Measurements from ENCODE around the gene CHMP4A.
"Not testable (repeated sequence)": the region's sequence is repeated elsewhere in the genome, so short reads cannot be mapped to it uniquely, and the experiment has no call there.

The CHMP4A gene

GRCh38 chr14:24232121-24232644 lies 18.9 kb upstream of the CHMP4A start, which contains the start of gene NEDD8:
TSS of gene NEDD8 (minus strand) at chr14:24232367. CDS start at chr14:24232267, 100 bp downstream.
- peak; percentile 87 to 98 (median 95) for DNase-seq
- intact Hi-C loops (cut with DNase I) = loop anchor here (2.0 kb wide), 1 partner anchor 15 kb away; the partner anchor contains the start of gene MDP1

GRCh38 chr14:24231263-24232120 lies 18.2 kb upstream of the CHMP4A start:
- intact Hi-C loops (cut with DNase I) = loop anchor here (2.0 kb wide), 1 partner anchor 15 kb away; the partner anchor contains the start of gene MDP1
- DNase-seq = peak in 8 of 42 donors; percentile 7 to 81 (median 23)

GRCh38 chr14:24228902-24229301 lies 15.6 kb upstream of the CHMP4A start:
- intact Hi-C loops (cut with DNase I) = no loop called here
- DNase-seq = no peak

- no peak for DNase-seq
- intact Hi-C loops (cut with DNase I) = no loop called here
Measured at GRCh38 chr14:24226473-24226872, 13.2 kb upstream of the CHMP4A start.

GRCh38 chr14:24224618-24225071 lies 11.4 kb upstream of the CHMP4A start:
- DNase-seq = no peak
- intact Hi-C loops (cut with DNase I) = no loop called here

GRCh38 chr14:24222987-24223386 lies 9.7 kb upstream of the CHMP4A start:
- intact Hi-C loops (cut with DNase I) = not testable (repeated sequence)

GRCh38 chr14:24219521-24219920 lies 6.2 kb upstream of the CHMP4A start:
- DNase-seq = no peak
- intact Hi-C loops (cut with DNase I) = no loop called here

More at GRCh38 chr14:24222987-24223386, 9.7 kb upstream of the CHMP4A start:
- DNase-seq = peak in 1 of 42 donors; percentile 13

GRCh38 chr14:24219080-24219479 lies 5.8 kb upstream of the CHMP4A start:
- intact Hi-C loops (cut with DNase I) = no loop called here
- no peak for DNase-seq

- DNase-seq = not testable (repeated sequence)
- intact Hi-C loops (cut with DNase I) = loop anchor here (2.0 kb wide), 1 partner anchor 16 kb away; the partner anchor contains the start of genes GMPR2 and NEDD8
Measured at GRCh38 chr14:24216876-24217275, 3.6 kb upstream of the CHMP4A start.

- DNase-seq = no peak
- intact Hi-C loops (cut with DNase I) = loop anchor here (2.0 kb wide), 1 partner anchor 16 kb away; the partner anchor contains the start of genes GMPR2 and NEDD8
Measured at GRCh38 chr14:24216345-24216699, 3.0 kb upstream of the CHMP4A start.

GRCh38 chr14:24215495-24216344 lies 2.4 kb upstream of the CHMP4A start, which contains the start of gene MDP1:
TSS of gene MDP1 (minus strand) at chr14:24216066. CDS start at chr14:24215955, 111 bp downstream.
- DNase-seq = peak; percentile 76 to 96 (median 88)
- intact Hi-C loops (cut with DNase I) = loop anchor here (2.0 kb wide), 1 partner anchor 17 kb away; the partner anchor contains the start of genes GMPR2 and NEDD8

- DNase-seq = peak in 1 of 42 donors; percentile 19
- intact Hi-C loops (cut with DNase I) = no loop called here
Measured at GRCh38 chr14:24213866-24214662, 776 bp upstream of the CHMP4A start.

- intact Hi-C loops (cut with DNase I) = no loop called here
- no peak for DNase-seq
Measured at GRCh38 chr14:24211311-24211710, 2.0 kb downstream of the CHMP4A start.

- intact Hi-C loops (cut with DNase I) = no loop called here
Measured at GRCh38 chr14:24207625-24208024, 5.7 kb downstream of the CHMP4A start.

GRCh38 chr14:24207104-24207551 lies 6.2 kb downstream of the CHMP4A start:
- DNase-seq = peak in 2 of 42 donors; percentile 1 to 3
- intact Hi-C loops (cut with DNase I) = no loop called here

More at GRCh38 chr14:24207625-24208024, 5.7 kb downstream of the CHMP4A start:
- DNase-seq = peak in 2 of 42 donors; percentile 2 to 7

GRCh38 chr14:24206260-24207103 lies 6.8 kb downstream of the CHMP4A start:
- intact Hi-C loops (cut with DNase I) = no loop called here
- DNase-seq = peak in 2 of 42 donors; percentile 8 to 27

Measured in head of caudate nucleus (tissue), 42 donors.